BJ (cell line): ENCODE measurements around the gene MYH13. TPM values are rescaled to one million over a fixed set of nuclear protein-coding genes. Genes with fewer than 3 reads are reported as not detected.

Source experiments
- CTCF ChIA-PET: fragments of 350-600 bp; formaldehyde crosslinking; extraction: SDS; loops from one replicate; lab custom pipeline; 2021; ENCODE audit warnings: antibody characterized with exemption, inconsistent platforms; lab: Yijun Ruan, JAX
- POLR2A ChIA-PET: fragments of 300-600 bp; sonication (Branson Sonifier 250); formaldehyde crosslinking; extraction: SDS; loops from one replicate; lab custom pipeline; 2021; ENCODE audit warnings: antibody characterized with exemption; lab: Charles Lee
- DNase-seq: peaks from one replicate; pipeline ENCODE4 v3.0.0-alpha.2; 2011; ENCODE audit warnings: low read depth
- H3K27me3 ChIP-seq: 2 replicates; pipeline ENCODE4 v1.6.0; 2011; ENCODE audit warnings: low read length; ENCODE audit not compliant: control insufficient read depth, insufficient read depth
- H3K36me3 ChIP-seq: 2 replicates; pipeline ENCODE4 v1.5.1; 2011; ENCODE audit warnings: low read length; ENCODE audit not compliant: control insufficient read depth, insufficient read depth
- H3K4me3 ChIP-seq: 2 replicates; pipeline ENCODE4 v1.5.1; 2011; ENCODE audit warnings: low read depth, mild to moderate bottlenecking, control low read depth, low read length
- CTCF ChIP-seq: IDR thresholded peaks from 2 replicates; pipeline ENCODE4 v1.5.1; 2011; ENCODE audit warnings: low read depth, mild to moderate bottlenecking, control low read depth, inconsistent platforms, low read length, moderate library complexity; ENCODE audit not compliant: insufficient read depth
- polyA plus RNA-seq: library from polyadenylated mRNA; depleted of rRNA; stranded (reverse); fragments of >200 nt; gene quantifications from 2 replicates; pipeline ENCODE4 v1.2.3, GENCODE V29; 2011

MYH13 gene
- polyA plus RNA-seq, 1 experiment = not detected

- Histone ChIP-seq H3K36me3 (no peaks in the 10 kb centered on the region), H3K27me3 (no peaks in the 10 kb centered on the region), H3K4me3 (no peak overlapping the region)
- no peak for TF ChIP-seq CTCF
- POLR2A ChIA-PET = no interaction called here
- CTCF ChIA-PET = no interaction called here
- no peak for DNase-seq
Observed at GRCh38 chr17:10392880-10393279, 20.1 kb upstream of the MYH13 start.

DNA sequence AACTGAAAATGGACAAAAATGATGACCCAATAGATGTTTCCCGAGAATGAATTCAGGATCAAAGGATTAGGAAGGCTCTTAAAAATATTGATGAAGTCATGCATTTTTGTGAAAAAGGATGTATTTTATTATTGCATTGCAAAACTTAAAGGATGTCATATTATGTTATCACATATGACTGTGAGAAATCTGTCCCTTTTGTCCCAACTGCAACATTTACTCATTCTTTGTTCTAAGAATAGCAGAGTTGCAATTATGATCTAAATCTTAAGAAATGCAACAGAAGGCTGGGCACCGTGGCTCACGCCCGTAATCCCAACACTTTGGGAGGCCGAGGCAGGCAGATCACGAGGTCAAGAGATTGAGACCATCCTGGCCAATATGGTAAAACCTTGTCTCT is 13.1 kb upstream of the MYH13 start:
- Histone ChIP-seq H3K27me3 (no peaks in the 10 kb centered on the region), H3K4me3 (no peak overlapping the region), H3K36me3 (no peaks in the 10 kb centered on the region)
- DNase-seq = no peak
- TF ChIP-seq CTCF = no peak
- CTCF ChIA-PET = no interaction called here
- POLR2A ChIA-PET = no interaction called here

DNA sequence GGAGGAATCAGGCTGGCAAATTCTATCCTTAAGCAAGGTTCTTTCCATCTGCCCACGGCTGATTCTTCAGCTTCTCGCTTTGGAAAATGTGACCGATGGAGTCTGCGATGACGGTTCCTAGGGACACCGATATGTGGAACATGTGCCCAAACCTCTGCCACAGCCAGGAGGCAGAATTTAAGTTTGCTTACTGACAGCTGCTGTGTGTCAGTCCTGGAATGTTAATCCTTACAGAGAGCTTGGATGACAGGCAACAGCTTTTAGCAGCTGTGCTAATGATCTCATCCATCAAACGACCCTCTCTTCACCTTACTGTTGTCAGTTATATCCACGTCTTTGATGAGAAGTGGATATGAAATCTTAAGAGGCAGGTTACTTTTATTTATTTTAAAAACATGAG is 11.4 kb upstream of the MYH13 start:
- no peak for TF ChIP-seq CTCF
- CTCF ChIA-PET = interaction anchor here (0.6 kb wide), 1 partner anchor 765 kb away, joined by 3 read pairs; no protein-coding TSS in a partner anchor

GRCh38 chr17:10380631-10381408 is 8.0 kb upstream of the MYH13 start:
- Histone ChIP-seq H3K27me3 (no peaks in the 10 kb centered on the region), H3K36me3 (no peaks in the 10 kb centered on the region), H3K4me3 (no peak overlapping the region)
- POLR2A ChIA-PET = no interaction called here
- CTCF ChIA-PET = interaction anchor here (0.7 to 1.0 kb wide), 3 partner anchors 23 to 237 kb away, joined by 3 to 4 read pairs (median 3); no protein-coding TSS in a partner anchor
- no peak for TF ChIP-seq CTCF
- no peak for DNase-seq

More for the DNA sequence above, 11.4 kb upstream of the MYH13 start:
- H3K36me3 ChIP-seq = no peaks in the 10 kb centered on the region
- POLR2A ChIA-PET = no interaction called here
- H3K4me3 ChIP-seq = no peak overlapping the region
- no peak for DNase-seq
- H3K27me3 ChIP-seq = no peaks in the 10 kb centered on the region

DNA sequence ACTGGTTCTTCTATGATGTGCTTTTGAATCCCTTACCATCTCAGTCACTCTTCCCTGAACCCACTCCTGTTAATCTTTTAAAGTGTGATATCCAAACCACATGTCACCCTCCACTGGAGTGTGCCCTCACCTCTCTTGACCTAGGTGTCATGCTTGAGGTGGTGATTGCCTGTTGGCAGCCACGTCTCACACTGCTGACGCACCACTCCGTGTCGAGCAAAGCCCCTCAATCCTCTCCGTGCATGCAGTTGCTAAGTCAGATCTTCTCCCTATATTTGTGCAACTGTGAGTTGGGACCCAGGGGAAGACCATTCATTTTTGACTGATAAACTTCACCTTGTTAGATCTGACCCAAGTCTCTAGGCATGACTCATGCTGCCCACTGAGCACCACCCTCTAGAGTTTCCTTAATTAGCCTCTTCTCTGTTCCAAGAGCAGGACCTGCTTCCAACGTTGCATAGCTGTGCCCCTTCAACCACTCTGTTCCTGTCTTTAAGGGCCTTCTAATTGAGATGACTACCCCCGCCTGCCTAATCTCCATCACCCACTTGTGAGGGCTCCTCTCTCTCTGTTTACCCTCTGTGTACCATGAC is 2.7 kb downstream of the MYH13 start:
- no peak overlapping the region for H3K4me3 ChIP-seq
- no peak for DNase-seq
- CTCF ChIA-PET = interaction anchor here (0.5 kb wide), 1 partner anchor 415 kb away, joined by 3 read pairs; no protein-coding TSS in a partner anchor
- H3K36me3 ChIP-seq = no peaks in the 10 kb centered on the region
- POLR2A ChIA-PET = no interaction called here
- H3K27me3 ChIP-seq = no peaks in the 10 kb centered on the region
- no peak for TF ChIP-seq CTCF
